Measurements from ENCODE around the gene MS4A6A.
"Not testable (repeated sequence)": the region's sequence is repeated elsewhere in the genome, so short reads cannot be mapped to it uniquely, and the experiment has no call there.

The MS4A6A gene

GRCh38 chr11:60152727-60153126 is 30.2 kb downstream of the MS4A6A start:
- H3K9ac ChIP-seq (ENCODE audit: low read length); H3K4me1 ChIP-seq (ENCODE audit: control insufficient read depth, insufficient read depth, low read length); H3K36me3 ChIP-seq (ENCODE audit: control insufficient read depth, insufficient read depth, low read length); H3K4me3 ChIP-seq (ENCODE audit: low read length); H3K27me3 ChIP-seq (ENCODE audit: control insufficient read depth, insufficient read depth, low read length); H3K27ac ChIP-seq (ENCODE audit: low read depth, low read length): not testable (repeated sequence)

- Histone ChIP-seq H3K4me3 (ENCODE audit: low read length) (no peak overlapping the region), H3K27me3 (ENCODE audit: control insufficient read depth, insufficient read depth, low read length) (no peaks in the 10 kb centered on the region), H3K9ac (ENCODE audit: low read length) (no peak overlapping the region), H3K36me3 (ENCODE audit: control insufficient read depth, insufficient read depth, low read length) (no peaks in the 10 kb centered on the region), H3K27ac (ENCODE audit: low read depth, low read length) (no peak overlapping the region), H3K4me1 (ENCODE audit: control insufficient read depth, insufficient read depth, low read length) (no peaks in the 10 kb centered on the region)
Observed at GRCh38 chr11:60150279-60150678, 32.6 kb downstream of the MS4A6A start.

GRCh38 chr11:60145677-60146076 is 37.2 kb downstream of the MS4A6A start:
- Histone ChIP-seq H3K9ac (ENCODE audit: low read length) (no peak overlapping the region), H3K4me3 (ENCODE audit: low read length) (no peak overlapping the region), H3K36me3 (ENCODE audit: control insufficient read depth, insufficient read depth, low read length) (no peaks in the 10 kb centered on the region)

GRCh38 chr11:60143768-60144167 is 39.1 kb downstream of the MS4A6A start:
- no peak overlapping the region for H3K9ac ChIP-seq (ENCODE audit: low read length)
- H3K36me3 ChIP-seq (ENCODE audit: control insufficient read depth, insufficient read depth, low read length), result no peaks in the 10 kb centered on the region
- H3K4me1 ChIP-seq (ENCODE audit: control insufficient read depth, insufficient read depth, low read length), result no peaks in the 10 kb centered on the region
- no peak overlapping the region for H3K4me3 ChIP-seq (ENCODE audit: low read length)
- no peaks in the 10 kb centered on the region for H3K27me3 ChIP-seq (ENCODE audit: control insufficient read depth, insufficient read depth, low read length)
- H3K27ac ChIP-seq (ENCODE audit: low read depth, low read length), result no peak overlapping the region

More at GRCh38 chr11:60145677-60146076, 37.2 kb downstream of the MS4A6A start:
- Histone ChIP-seq H3K4me1 (ENCODE audit: control insufficient read depth, insufficient read depth, low read length) (no peaks in the 10 kb centered on the region), H3K27ac (ENCODE audit: low read depth, low read length) (no peak overlapping the region), H3K27me3 (ENCODE audit: control insufficient read depth, insufficient read depth, low read length) (no peaks in the 10 kb centered on the region)

GRCh38 chr11:60133917-60134316 is 49.0 kb downstream of the MS4A6A start:
- no peak overlapping the region for H3K4me3 ChIP-seq (ENCODE audit: low read length)
- H3K36me3 ChIP-seq (ENCODE audit: control insufficient read depth, insufficient read depth, low read length), result no peaks in the 10 kb centered on the region
- no peak overlapping the region for H3K27ac ChIP-seq (ENCODE audit: low read depth, low read length)
- no peaks in the 10 kb centered on the region for H3K27me3 ChIP-seq (ENCODE audit: control insufficient read depth, insufficient read depth, low read length)
- no peaks in the 10 kb centered on the region for H3K4me1 ChIP-seq (ENCODE audit: control insufficient read depth, insufficient read depth, low read length)
- no peak overlapping the region for H3K9ac ChIP-seq (ENCODE audit: low read length)

GRCh38 chr11:60131912-60132311 is 51.0 kb downstream of the MS4A6A start:
- Histone ChIP-seq H3K4me1 (ENCODE audit: control insufficient read depth, insufficient read depth, low read length) (no peaks in the 10 kb centered on the region), H3K36me3 (ENCODE audit: control insufficient read depth, insufficient read depth, low read length) (no peaks in the 10 kb centered on the region), H3K9ac (ENCODE audit: low read length) (no peak overlapping the region), H3K27ac (ENCODE audit: low read depth, low read length) (no peak overlapping the region), H3K4me3 (ENCODE audit: low read length) (no peak overlapping the region), H3K27me3 (ENCODE audit: control insufficient read depth, insufficient read depth, low read length) (no peaks in the 10 kb centered on the region)

GRCh38 chr11:60130496-60130895 is 52.4 kb downstream of the MS4A6A start:
- H3K36me3 ChIP-seq (ENCODE audit: control insufficient read depth, insufficient read depth, low read length), result no peaks in the 10 kb centered on the region
- H3K4me1 ChIP-seq (ENCODE audit: control insufficient read depth, insufficient read depth, low read length), result no peaks in the 10 kb centered on the region
- H3K27ac ChIP-seq (ENCODE audit: low read depth, low read length), result no peak overlapping the region
- H3K4me3 ChIP-seq (ENCODE audit: low read length), result no peak overlapping the region
- H3K9ac ChIP-seq (ENCODE audit: low read length), result no peak overlapping the region
- no peaks in the 10 kb centered on the region for H3K27me3 ChIP-seq (ENCODE audit: control insufficient read depth, insufficient read depth, low read length)

- H3K27me3 ChIP-seq (ENCODE audit: control insufficient read depth, insufficient read depth, low read length), result no peaks in the 10 kb centered on the region
- H3K27ac ChIP-seq (ENCODE audit: low read depth, low read length), result no peak overlapping the region
- no peaks in the 10 kb centered on the region for H3K4me1 ChIP-seq (ENCODE audit: control insufficient read depth, insufficient read depth, low read length)
- H3K36me3 ChIP-seq (ENCODE audit: control insufficient read depth, insufficient read depth, low read length), result no peaks in the 10 kb centered on the region
- no peak overlapping the region for H3K9ac ChIP-seq (ENCODE audit: low read length)
- H3K4me3 ChIP-seq (ENCODE audit: low read length), result no peak overlapping the region
Observed at GRCh38 chr11:60129853-60130252, 53.0 kb downstream of the MS4A6A start.

- not testable (repeated sequence) for H3K36me3 ChIP-seq (ENCODE audit: control insufficient read depth, insufficient read depth, low read length); H3K27ac ChIP-seq (ENCODE audit: low read depth, low read length); H3K4me1 ChIP-seq (ENCODE audit: control insufficient read depth, insufficient read depth, low read length)
Observed at GRCh38 chr11:60128866-60129265, 54.0 kb downstream of the MS4A6A start.

GRCh38 chr11:60128376-60128775 is 54.5 kb downstream of the MS4A6A start:
- Histone ChIP-seq H3K4me3 (ENCODE audit: low read length) (no peak overlapping the region), H3K36me3 (ENCODE audit: control insufficient read depth, insufficient read depth, low read length) (no peaks in the 10 kb centered on the region), H3K4me1 (ENCODE audit: control insufficient read depth, insufficient read depth, low read length) (no peaks in the 10 kb centered on the region), H3K27me3 (ENCODE audit: control insufficient read depth, insufficient read depth, low read length) (no peaks in the 10 kb centered on the region), H3K27ac (ENCODE audit: low read depth, low read length) (no peak overlapping the region), H3K9ac (ENCODE audit: low read length) (no peak overlapping the region)

More at GRCh38 chr11:60128866-60129265, 54.0 kb downstream of the MS4A6A start:
- H3K27me3 ChIP-seq (ENCODE audit: control insufficient read depth, insufficient read depth, low read length); H3K4me3 ChIP-seq (ENCODE audit: low read length); H3K9ac ChIP-seq (ENCODE audit: low read length): not testable (repeated sequence)

GRCh38 chr11:60127311-60127811 is 55.5 kb downstream of the MS4A6A start:
- no peaks in the 10 kb centered on the region for H3K36me3 ChIP-seq (ENCODE audit: control insufficient read depth, insufficient read depth, low read length)
- no peak overlapping the region for H3K27ac ChIP-seq (ENCODE audit: low read depth, low read length)
- H3K4me3 ChIP-seq (ENCODE audit: low read length), result no peak overlapping the region
- H3K27me3 ChIP-seq (ENCODE audit: control insufficient read depth, insufficient read depth, low read length), result no peaks in the 10 kb centered on the region
- H3K4me1 ChIP-seq (ENCODE audit: control insufficient read depth, insufficient read depth, low read length), result no peaks in the 10 kb centered on the region
- no peak overlapping the region for H3K9ac ChIP-seq (ENCODE audit: low read length)

- no peak overlapping the region for H3K27ac ChIP-seq (ENCODE audit: low read depth, low read length)
- no peaks in the 10 kb centered on the region for H3K27me3 ChIP-seq (ENCODE audit: control insufficient read depth, insufficient read depth, low read length)
- no peak overlapping the region for H3K4me3 ChIP-seq (ENCODE audit: low read length)
- H3K9ac ChIP-seq (ENCODE audit: low read length), result no peak overlapping the region
- H3K4me1 ChIP-seq (ENCODE audit: control insufficient read depth, insufficient read depth, low read length), result no peaks in the 10 kb centered on the region
- no peaks in the 10 kb centered on the region for H3K36me3 ChIP-seq (ENCODE audit: control insufficient read depth, insufficient read depth, low read length)
Observed at GRCh38 chr11:60125956-60126585, 56.8 kb downstream of the MS4A6A start.

GRCh38 chr11:60124802-60125432 is 58.0 kb downstream of the MS4A6A start:
- Histone ChIP-seq H3K4me1 (ENCODE audit: control insufficient read depth, insufficient read depth, low read length) (no peaks in the 10 kb centered on the region), H3K27ac (ENCODE audit: low read depth, low read length) (no peak overlapping the region), H3K9ac (ENCODE audit: low read length) (no peak overlapping the region), H3K4me3 (ENCODE audit: low read length) (no peak overlapping the region), H3K36me3 (ENCODE audit: control insufficient read depth, insufficient read depth, low read length) (no peaks in the 10 kb centered on the region), H3K27me3 (ENCODE audit: control insufficient read depth, insufficient read depth, low read length) (no peaks in the 10 kb centered on the region)
